Aorta (tissue), 5 donors: ENCODE measurements around the gene EFCAB5. TPM values are rescaled to one million over a fixed set of nuclear protein-coding genes. Genes with fewer than 3 reads are reported as not detected.
"Not testable (repeated sequence)": the region's sequence is repeated elsewhere in the genome, so short reads cannot be mapped to it uniquely, and the experiment has no call there.

ENCODE experiments used
- ATAC-seq: fragments of 200-7000 bp; cut with Tn5 transposase; one replicate; pipeline ENCODE4 v1.9.1; 2022; ENCODE audit warnings: moderate library complexity; ENCODE audit not compliant: low FRiP score
- DNase-seq, 2 donors: peaks; one replicate each; pipeline ENCODE4 v3.0.0-alpha.2; 2020
- H3K27ac ChIP-seq, 2 donors: one replicate each; pipeline ENCODE4 v1.5.1; 2013; ENCODE audit warnings: low read length in 2 of 2, mild to moderate bottlenecking in 2 of 2, moderate library complexity in 2 of 2, control low read depth in 1 of 2, inconsistent platforms in 1 of 2, low read depth in 1 of 2
- H3K27me3 ChIP-seq, 2 donors: one replicate each; pipeline ENCODE4 v1.6.1; 2013; ENCODE audit warnings: control low read depth in 1 of 2, low read length in 1 of 2, mild to moderate bottlenecking in 1 of 2, moderate library complexity in 1 of 2; ENCODE audit not compliant: insufficient read depth in 2 of 2, control insufficient read depth in 1 of 2
- H3K36me3 ChIP-seq, 2 donors: one replicate each; pipeline ENCODE4 v1.6.1; 2013; ENCODE audit warnings: control low read depth in 1 of 2, low read length in 1 of 2, mild to moderate bottlenecking in 1 of 2; ENCODE audit not compliant: insufficient read depth in 2 of 2, control insufficient read depth in 1 of 2
- H3K4me1 ChIP-seq, 2 donors: one replicate each; pipeline ENCODE4 v1.6.1; 2013; ENCODE audit warnings: low read length in 2 of 2, control low read depth in 1 of 2, mild to moderate bottlenecking in 1 of 2, moderate library complexity in 1 of 2; ENCODE audit not compliant: insufficient read depth in 2 of 2, control insufficient read depth in 1 of 2
- H3K4me3 ChIP-seq, 2 donors: one replicate each; pipeline ENCODE4 v1.5.1; 2013; ENCODE audit warnings: low read length in 2 of 2, control low read depth in 1 of 2, mild to moderate bottlenecking in 1 of 2
- H3K9me3 ChIP-seq: one replicate; pipeline ENCODE4 v1.6.1; 2013; ENCODE audit warnings: mild to moderate bottlenecking, low read length; ENCODE audit not compliant: control insufficient read depth
- WGBS, 2 donors: extraction: QIAGEN DNeasy Blood & Tissue Kit; methylation state at CpG; one replicate each; pipeline ENCODE4 v1.1.7; 2013; 5-methylcytosine and 5-hydroxymethylcytosine counted together
- intact Hi-C, 2 donors: fragments of 100-400 bp; cut with DNase I; formaldehyde crosslinking; loops; one replicate each; pipeline versions ENCODE4 v1.14.2 to v1.15.0; 2022
- polyA plus RNA-seq, 2 donors: library from polyadenylated mRNA; stranded (reverse); fragments of 200-250 nt; gene quantifications; one replicate each; pipeline ENCODE4 v1.2.3, GENCODE V29; 2013
- total RNA-seq, 2 donors: library from RNA; stranded (reverse); fragmentation: NEBNext Ultra II Directional; extraction: Animal tissue kit (Norgen Biotek cat#: 25700); gene quantifications; one replicate each; pipeline ENCODE4 v1.2.1, GENCODE V29; 2021
- donor health status: healthy with polysubstance abuse.
- donor health status: Bipolar disorder and iron deficiency.
- donor health status: DM: no; HTN: no; CAD: no.
- donor health status: DM: no; HTN: no; CAD: no.
- donor health status: DM: yes; HTN: yes; CAD: no.

The EFCAB5 gene
- total and polyA plus RNA-seq, 4 donors: 0.42 to 1.1 TPM; not detected in 2

- intact Hi-C loops: no loop called here
- DNase-seq (no peak), ATAC-seq (no peak)
- Histone ChIP-seq H3K4me1 (no peaks in the 10 kb centered on the region), H3K27ac (no peak overlapping the region), H3K4me3 (no peak overlapping the region), H3K9me3 (no peaks in the 10 kb centered on the region), H3K36me3 (no peaks in the 10 kb centered on the region), H3K27me3 (no peaks in the 10 kb centered on the region)
- 26 to 27% methylated on average over 4 of the region's 4 CpGs for WGBS, 2 donors
These were observed 80.4 kb downstream of the EFCAB5 start for GRCh38 chr17:30021708-30022317.

- WGBS, 2 donors: 75% methylated on average over 1 of the region's 2 CpGs; no CpG with 5 or more reads in 1 of the 2 donors
- H3K36me3 ChIP-seq, H3K27me3 ChIP-seq, ATAC-seq, H3K9me3 ChIP-seq, H3K4me3 ChIP-seq, DNase-seq, H3K27ac ChIP-seq, intact Hi-C loops, H3K4me1 ChIP-seq: not testable (repeated sequence)
These were observed 83.9 kb downstream of the EFCAB5 start for GRCh38 chr17:30025325-30025724.

GRCh38 chr17:30027676-30028075 lies 86.2 kb downstream of the EFCAB5 start:
- no peak for DNase-seq
- Histone ChIP-seq H3K9me3 (no peaks in the 10 kb centered on the region), H3K27me3 (no peaks in the 10 kb centered on the region), H3K4me1 (no peaks in the 10 kb centered on the region), H3K27ac (no peak overlapping the region), H3K36me3 (no peaks in the 10 kb centered on the region), H3K4me3 (no peak overlapping the region)
- ATAC-seq: no peak
- intact Hi-C loops: loop anchor here in 1 of 2 donors (2.0 kb wide), 1 partner anchor 65 kb away; no protein-coding TSS in a partner anchor
- 73 to 74% methylated on average over 4 of the region's 4 CpGs for WGBS, 2 donors

- H3K9me3 ChIP-seq: no peaks in the 10 kb centered on the region
- no peaks in the 10 kb centered on the region for H3K36me3 ChIP-seq
- H3K27ac ChIP-seq: no peak overlapping the region
- no peaks in the 10 kb centered on the region for H3K4me1 ChIP-seq
- intact Hi-C loops: no loop called here
- 93 to 95% methylated on average over 4 of the region's 4 CpGs for WGBS, 2 donors
- ATAC-seq: no peak
- H3K27me3 ChIP-seq: no peaks in the 10 kb centered on the region
- H3K4me3 ChIP-seq: no peak overlapping the region
- DNase-seq: no peak
These were observed 89.9 kb downstream of the EFCAB5 start for GRCh38 chr17:30031214-30031869.

GRCh38 chr17:30035369-30035768 lies 93.9 kb downstream of the EFCAB5 start:
- Histone ChIP-seq H3K27ac (no peak overlapping the region), H3K27me3 (no peaks in the 10 kb centered on the region), H3K4me1 (no peaks in the 10 kb centered on the region), H3K9me3 (no peaks in the 10 kb centered on the region), H3K36me3 (no peaks in the 10 kb centered on the region), H3K4me3 (no peak overlapping the region)
- no peak for ATAC-seq
- no peak for DNase-seq
- WGBS, 2 donors: 57 to 64% methylated on average over 2 of the region's 2 CpGs
- intact Hi-C loops: no loop called here

GRCh38 chr17:30040719-30041518 lies 99.5 kb downstream of the EFCAB5 start:
- H3K4me3 ChIP-seq, H3K36me3 ChIP-seq, H3K27me3 ChIP-seq, ATAC-seq, intact Hi-C loops, DNase-seq, H3K9me3 ChIP-seq, H3K4me1 ChIP-seq, H3K27ac ChIP-seq: not testable (repeated sequence)
- WGBS, 2 donors: 83 to 89% methylated on average over 5 of the region's 5 CpGs

GRCh38 chr17:30041551-30041950 lies 100.1 kb downstream of the EFCAB5 start:
- no peaks in the 10 kb centered on the region for H3K36me3 ChIP-seq
- intact Hi-C loops: no loop called here
- H3K4me3 ChIP-seq: no peak overlapping the region
- H3K27ac ChIP-seq: no peak overlapping the region
- H3K9me3 ChIP-seq: no peaks in the 10 kb centered on the region
- no peaks in the 10 kb centered on the region for H3K4me1 ChIP-seq
- ATAC-seq: no peak
- no peak for DNase-seq
- no peaks in the 10 kb centered on the region for H3K27me3 ChIP-seq

GRCh38 chr17:30062372-30062771 lies 120.9 kb downstream of the EFCAB5 start:
- no peak for DNase-seq
- no peak overlapping the region for H3K4me3 ChIP-seq
- no peaks in the 10 kb centered on the region for H3K4me1 ChIP-seq
- no peaks in the 10 kb centered on the region for H3K27me3 ChIP-seq
- WGBS, 2 donors: 70 to 81% methylated on average over 4 of the region's 4 CpGs
- intact Hi-C loops: no loop called here
- H3K36me3 ChIP-seq: no peaks in the 10 kb centered on the region
- H3K27ac ChIP-seq: no peak overlapping the region
- H3K9me3 ChIP-seq: peaks cover 5% of the 10 kb centered on the region
- ATAC-seq: no peak
